Suppressor macrophage treated with lipopolysaccharide for 4 hours (primary cell): Measurements from ENCODE around the gene ALOX5.
"Not testable (repeated sequence)": the region's sequence is repeated elsewhere in the genome, so short reads cannot be mapped to it uniquely, and the experiment has no call there.

Experiments
- DNase-seq: peaks from one replicate; pipeline ENCODE4 v3.0.0-alpha.2; 2020

ALOX5 gene

DNA sequence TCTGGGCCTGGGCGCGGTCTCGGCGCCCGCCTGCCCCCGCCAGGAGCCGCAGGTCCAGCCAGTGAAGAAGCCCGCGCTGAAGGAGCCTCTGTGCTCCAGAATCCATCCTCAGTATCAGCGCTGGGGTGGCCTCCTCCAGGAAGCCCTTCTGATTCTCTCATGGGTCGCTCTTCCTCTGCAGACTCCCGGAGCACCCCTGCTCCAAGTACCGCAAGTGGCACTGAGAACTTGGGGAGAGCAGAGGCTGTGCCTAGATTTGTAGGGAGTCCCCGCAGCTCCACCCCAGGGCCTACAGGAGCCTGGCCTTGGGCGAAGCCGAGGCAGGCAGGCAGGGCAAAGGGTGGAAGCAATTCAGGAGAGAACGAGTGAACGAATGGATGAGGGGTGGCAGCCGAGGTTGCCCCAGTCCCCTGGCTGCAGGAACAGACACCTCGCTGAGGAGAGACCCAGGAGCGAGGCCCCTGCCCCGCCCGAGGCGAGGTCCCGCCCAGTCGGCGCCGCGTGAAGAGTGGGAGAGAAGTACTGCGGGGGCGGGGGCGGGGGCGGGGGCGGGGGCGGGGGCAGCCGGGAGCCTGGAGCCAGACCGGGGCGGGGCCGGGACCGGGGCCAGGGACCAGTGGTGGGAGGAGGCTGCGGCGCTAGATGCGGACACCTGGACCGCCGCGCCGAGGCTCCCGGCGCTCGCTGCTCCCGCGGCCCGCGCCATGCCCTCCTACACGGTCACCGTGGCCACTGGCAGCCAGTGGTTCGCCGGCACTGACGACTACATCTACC, at the start of gene ALOX5:
ALOX5 (plus strand) TSS at position 641 of the 774 bp plus-strand sequence; CDS start at position 705, 64 bp downstream.
- no peak for DNase-seq

DNA sequence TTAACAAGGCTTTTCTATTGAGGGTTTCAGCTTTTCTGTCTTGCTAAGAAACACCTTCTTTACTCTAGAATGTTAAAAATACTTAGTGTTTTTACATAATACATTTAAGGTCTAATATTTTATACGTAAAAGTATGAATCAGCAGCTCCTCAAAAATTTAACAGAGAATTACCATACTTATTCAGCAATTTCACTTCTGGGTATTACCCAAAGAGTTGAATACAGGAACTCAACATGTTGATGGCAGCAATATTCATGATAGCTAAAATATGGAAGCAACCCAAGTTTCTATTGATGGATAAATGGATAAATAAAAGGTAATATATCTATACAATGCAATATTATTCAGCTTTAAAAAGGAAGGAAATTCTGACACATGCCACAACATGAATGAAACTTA, 48.9 kb upstream of the ALOX5 start:
- DNase-seq, result peak; percentile 27

DNA sequence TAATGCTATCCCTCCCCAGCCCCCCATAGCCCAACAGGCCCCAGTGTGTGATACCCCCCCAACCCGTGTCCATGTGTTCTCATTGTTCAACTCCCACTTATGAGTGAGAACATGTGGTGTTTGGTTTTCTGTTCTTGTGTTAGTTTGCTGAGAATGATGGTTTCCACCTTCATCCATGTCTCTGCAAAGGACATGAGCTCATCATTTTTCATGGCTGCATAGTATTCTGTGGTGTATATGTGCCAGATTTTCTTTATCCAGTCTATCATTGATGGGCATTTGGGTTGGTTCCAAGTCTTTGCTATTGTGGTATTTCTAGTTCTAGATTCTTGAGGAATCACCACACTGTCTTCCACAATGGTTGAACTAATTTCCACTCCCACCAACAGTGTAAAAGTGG, 47.2 kb upstream of the ALOX5 start:
- DNase-seq, result not testable (repeated sequence)

DNA sequence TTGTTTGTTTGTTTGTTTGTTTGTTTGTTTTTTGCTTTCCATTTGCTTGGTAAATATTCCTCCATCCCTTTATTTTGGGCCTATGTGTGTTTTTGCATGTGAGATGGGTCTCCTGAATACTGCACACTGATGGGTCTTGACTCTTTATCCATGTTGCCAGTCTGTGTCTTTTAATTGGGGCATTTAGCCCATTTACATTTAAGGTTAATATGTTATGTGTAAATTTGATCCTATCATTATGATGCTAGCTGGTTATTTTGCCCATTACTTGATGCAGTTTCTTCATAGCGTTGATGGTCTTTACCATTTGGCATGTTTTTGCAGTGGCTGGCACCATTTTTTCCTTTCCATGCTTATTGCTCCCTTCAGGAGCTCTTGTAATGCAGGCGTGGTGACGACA, 42.2 kb upstream of the ALOX5 start:
- not testable (repeated sequence) for DNase-seq

DNA sequence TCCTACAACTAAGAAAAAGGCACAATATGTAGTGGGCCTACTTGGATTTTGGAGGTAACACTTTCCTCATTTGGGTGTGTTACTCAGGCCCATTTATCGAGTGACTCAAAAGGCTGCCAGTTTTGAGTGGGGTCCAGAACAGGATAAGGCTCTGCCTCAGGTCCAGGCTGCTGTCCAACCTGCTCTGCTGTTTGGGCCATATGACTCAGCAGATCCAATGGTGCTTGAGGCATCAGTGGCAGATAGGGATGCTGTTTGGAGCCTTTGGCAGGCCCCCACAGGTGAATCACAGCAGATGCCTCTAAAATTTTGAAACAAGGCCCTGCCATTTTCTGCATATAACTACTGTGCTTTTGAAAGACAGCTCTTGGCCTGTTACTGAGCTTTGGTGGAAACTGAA, 34.1 kb upstream of the ALOX5 start:
- DNase-seq, result no peak

DNA sequence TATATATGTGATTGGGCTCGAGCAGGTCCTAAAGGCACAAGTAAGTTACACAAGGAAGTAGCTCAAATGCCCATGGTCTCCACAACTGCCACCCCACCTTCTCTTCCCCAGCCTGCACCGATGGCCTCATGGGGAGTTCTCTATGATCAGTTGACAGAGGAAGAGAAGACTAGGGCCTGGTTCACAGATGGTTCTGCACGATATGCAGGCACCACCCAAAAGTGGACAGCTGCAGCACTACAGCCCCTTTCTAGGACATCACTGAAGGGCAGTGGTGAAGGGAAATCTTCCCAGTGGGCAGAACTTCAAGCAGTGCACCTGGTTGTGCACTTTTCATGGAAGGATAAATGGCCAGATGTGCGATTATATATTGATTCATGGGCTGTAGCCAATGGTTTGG, 33.6 kb upstream of the ALOX5 start:
- DNase-seq, result not testable (repeated sequence)

DNA sequence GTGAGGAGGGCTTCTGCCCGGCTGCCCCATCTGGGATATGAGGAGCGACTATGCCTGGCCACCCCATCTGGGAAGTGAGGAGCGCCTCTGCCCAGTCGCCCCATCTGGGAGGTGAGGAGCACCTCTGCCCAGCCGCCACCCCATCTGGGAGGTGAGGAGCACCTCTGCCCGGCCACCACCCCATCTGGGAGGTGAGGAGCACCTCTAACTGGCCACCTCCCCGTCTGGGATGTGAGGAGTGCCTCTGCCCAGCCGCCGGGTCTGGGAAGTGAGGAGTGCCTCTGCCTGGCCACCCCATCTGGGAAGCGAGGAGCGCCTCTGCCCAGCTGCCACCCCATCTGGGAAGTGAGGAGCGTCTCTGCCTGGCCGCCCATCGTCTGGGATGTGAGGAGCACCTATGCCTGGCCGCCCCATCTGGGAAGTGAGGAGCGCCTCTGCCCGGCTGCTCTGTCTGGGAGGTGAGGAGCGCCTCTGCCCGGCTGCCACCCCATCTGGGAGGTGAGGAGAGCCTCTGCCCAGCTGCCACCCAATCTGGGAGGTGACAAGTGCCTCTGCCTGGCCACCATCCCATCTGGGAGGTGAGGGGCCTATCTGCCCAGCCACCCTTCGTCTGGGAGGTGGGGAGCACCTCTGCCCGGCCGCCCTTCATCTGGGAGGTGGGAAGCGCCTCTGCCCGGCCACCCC, 27.2 kb upstream of the ALOX5 start:
- DNase-seq, result not testable (repeated sequence)

DNA sequence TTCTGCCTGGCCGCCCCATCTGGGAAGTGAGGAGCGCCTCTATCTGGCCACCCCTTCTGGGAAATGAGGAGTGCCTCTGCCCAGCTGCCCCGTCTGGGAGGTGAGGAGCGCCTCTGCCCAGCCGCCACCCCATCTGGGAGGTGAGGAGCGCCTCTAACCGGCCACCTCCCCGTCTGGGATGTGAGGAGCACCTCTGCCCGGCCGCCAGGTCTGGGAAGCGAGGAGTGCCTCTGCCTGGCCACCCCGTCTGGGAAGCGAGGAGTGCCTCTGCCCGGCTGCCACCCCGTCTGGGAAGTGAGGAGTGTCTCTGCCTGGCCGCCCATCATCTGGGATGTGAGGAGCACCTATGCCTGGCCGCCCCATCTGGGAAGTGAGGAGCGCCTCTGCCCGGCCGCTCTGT, 26.6 kb upstream of the ALOX5 start:
- not testable (repeated sequence) for DNase-seq

DNA sequence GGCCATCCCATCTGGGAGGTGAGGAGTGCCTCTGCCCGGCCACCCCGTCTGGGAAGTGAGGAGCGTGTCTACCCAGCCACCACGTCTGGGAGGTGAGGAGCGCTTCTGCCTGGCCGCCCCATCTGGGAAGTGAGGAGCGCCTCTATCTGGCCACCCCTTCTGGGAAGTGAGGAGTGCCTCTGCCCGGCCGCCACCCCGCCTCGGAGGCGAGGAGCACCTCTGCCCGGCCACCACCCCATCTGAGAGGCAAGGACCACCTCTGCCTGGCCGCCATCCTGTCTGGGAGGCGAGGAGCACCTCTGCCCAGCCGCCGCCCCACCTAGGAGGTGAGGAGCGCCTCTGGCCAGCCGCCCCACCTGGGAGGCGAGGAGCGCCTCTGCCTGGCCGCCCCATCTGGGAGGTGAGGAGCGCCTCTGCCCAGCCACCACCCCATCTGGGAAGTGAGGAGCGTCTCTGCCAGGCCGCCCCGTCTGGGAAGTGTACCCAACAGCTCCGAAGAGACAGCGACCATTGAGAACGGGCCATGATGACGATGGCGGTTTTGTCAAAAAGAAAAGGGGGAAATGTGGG, 25.7 kb upstream of the ALOX5 start:
- DNase-seq, result not testable (repeated sequence)

DNA sequence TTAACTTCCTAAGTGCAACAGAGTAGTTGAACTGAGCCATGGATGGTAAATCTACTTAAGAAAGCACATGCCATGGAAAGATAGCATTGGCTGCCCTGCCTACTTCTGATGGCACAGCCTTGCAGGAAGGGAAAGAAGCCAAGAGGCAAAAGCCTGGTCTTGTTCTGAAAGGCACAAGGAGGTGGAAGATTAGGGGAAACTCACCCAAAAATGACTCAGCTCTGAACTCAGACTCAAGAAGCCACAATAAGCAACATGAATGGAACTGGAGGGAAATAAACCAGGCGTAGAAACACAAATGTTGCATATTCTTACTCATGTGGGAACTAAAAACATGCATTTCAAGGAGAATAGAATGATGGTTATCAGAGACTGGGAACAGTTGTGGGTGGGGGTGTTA, 20.8 kb upstream of the ALOX5 start:
- DNase-seq, result peak; percentile 87

DNA sequence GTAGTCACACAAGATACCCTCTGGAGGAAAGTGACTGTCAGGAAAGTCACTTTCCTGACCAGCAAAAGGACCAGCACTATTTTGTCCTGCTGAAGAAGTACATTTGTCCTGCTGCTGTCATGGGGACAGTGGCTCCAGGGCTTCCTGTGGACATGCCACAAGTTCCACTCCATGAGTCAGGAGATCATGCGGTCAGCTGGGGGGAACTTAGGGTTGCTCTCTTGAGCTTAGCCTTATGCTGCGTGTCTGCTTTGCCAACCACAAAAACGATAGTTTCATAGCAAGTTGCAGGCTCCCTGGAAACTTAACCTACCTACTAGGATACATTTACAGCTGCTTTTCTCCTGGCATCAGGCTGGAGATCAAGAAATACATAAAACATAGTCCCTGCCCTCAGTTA, 19.8 kb upstream of the ALOX5 start:
- peak; percentile 92 for DNase-seq

DNA sequence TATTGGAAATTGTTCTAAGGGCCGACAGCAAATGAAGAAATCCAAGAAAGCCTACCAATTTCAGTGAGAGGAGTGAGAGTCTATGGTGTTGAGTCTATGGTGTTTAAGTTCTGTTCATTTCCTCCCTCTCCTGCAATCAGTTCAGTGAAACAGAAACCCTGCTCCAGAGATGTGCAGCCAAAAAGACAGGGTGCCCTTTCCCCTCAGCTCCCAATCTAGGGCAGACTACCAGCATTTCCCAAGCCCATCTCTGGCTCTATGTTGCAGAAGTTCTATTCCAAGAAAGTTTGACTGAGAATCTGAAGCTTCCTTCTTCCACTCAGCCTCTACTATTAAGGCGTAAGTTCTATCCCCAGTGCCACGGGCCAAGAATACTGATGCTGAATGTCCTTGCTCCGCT, 18.5 kb upstream of the ALOX5 start:
- no peak for DNase-seq

DNA sequence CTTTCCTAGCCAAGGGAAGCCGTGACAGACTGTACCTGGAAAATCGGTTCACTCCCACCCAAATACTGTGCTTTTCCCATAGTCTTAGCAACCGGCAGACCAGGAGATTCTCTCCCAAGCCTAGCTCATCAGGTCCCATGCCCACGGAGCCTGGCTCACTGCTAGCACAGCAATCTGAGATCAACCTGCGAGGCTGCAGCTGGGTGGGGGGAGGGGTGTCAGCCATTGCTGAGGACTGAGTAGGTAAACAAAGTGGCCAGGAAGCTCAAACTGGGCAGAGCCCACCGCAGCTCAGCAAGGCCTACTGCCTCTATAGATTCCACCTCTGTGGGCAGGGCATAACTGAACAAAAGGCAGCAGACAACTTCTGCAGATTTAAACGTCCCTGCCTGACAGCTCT, 15.1 kb upstream of the ALOX5 start:
- not testable (repeated sequence) for DNase-seq

DNA sequence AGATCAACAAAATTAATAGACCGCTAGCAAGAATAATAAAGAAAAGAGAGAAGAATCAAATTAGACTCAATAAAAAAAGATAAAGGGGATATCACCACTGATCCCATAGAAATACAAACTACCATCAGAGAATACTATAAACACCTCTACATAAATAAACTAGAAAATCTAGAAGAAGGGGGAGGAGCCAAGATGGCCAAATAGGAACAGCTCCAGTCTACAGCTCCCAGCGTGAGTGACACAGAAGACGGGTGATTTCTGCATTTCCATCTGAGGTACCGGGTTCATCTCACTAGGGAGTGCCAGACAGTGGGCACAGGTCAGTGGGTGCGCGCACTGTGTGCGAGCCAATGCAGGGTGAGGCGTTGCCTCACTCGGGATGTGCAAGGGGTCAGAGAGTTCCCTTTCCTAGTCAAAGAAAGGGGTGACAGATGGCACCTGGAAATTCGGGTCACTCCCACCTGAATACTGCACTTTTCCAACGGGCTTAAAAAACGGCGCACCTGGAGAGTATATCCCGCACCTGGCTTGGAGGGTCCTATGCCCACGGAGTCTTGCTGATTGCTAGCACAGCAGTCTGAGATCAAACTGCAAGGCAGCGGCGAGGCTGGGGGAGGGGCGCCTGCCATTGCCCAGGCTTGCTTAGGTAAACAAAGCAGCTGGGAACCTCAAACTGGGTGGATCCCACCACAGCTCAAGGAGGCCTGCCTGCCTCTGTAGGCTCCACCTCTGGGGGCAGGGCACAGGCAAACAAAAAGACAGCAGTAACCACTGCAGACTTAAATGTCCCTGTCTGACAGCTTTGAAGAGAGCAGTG, 11.8 kb upstream of the ALOX5 start:
- DNase-seq, result not testable (repeated sequence)

DNA sequence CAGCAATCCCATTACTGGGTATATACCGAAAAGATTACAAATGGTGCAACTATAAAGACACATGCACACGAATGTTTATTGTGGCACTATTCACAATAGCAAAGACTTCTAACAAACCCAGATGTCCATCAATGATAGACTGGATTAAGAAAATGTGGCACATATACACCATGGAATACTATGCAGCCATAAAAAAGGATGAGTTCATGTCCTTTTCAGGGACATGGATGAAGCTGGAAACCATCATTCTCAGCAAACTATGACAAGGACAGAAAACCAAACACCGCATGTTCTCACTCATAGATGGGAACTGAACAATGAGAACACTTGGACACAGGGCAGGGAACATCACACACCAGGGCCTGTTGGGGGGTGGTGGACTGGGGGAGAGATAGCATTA, 6.4 kb upstream of the ALOX5 start:
- not testable (repeated sequence) for DNase-seq

DNA sequence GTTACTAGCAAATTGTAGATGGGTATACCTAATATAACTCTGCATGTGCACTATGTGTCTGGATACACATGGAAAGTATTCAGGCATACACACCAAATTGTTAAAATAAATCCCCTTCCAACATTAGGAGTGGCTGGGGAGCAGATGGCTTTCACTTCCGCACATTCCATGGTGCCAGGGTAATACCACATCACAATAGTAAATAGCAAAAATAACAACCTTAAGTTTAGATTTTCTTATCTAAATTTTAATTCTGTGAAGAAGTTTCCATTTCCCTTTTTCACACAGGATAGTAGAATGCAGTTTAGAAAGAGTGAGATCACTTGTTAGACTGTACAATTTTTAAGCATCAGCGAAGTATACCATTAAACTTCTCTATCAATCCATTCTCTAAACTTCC, 5.8 kb upstream of the ALOX5 start:
- no peak for DNase-seq

DNA sequence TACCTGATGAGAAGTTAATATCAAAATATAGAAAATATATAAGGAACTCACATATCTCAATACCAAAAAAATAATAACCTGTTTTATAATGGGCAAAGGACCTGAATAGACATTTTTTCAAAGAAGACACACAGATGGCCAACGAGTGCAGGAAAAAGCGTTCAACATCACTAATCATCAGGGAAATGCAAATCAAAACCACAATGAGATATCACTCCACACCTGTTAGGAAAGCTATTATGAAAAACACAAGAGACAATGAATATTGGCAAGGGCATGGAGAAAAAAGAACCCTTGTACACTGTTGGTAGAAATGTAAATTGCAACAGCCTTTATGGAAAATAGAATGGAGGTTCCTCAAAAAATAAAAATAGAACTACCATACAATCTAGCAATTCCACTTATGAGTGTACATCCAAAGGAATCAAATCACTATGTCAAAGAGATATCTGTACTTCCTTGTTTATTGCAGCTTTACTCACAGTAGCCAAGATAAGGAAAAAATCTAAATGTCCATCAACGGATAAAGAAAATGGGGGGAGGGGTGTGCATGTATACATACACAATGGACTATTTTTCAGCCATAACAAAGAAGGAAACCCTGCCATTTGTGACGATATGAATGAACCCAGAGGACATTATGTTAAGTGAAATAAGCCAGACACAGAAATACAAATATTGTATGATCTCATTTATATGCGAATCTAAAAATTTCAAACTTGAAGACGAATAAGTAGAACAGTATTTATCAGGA, 3.6 kb upstream of the ALOX5 start:
- no peak for DNase-seq

DNA sequence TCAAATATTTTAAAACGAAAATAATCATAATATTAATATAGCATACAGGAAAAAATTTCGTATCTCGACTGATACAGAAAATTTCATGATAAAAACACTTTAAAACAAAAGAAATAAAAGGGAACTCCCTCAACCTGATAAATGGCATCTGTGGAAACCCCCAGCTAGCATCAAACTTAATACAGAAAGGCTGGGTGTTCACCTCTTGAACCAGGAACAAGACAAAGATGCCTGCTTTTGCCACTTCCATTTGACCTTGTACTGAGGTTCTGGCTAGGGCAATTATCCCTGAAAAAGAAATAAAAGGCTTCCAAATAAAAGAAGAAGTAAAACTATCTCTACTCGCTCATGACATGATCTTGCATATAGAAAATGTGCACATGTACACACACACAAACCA, 2.5 kb upstream of the ALOX5 start:
- no peak for DNase-seq

DNA sequence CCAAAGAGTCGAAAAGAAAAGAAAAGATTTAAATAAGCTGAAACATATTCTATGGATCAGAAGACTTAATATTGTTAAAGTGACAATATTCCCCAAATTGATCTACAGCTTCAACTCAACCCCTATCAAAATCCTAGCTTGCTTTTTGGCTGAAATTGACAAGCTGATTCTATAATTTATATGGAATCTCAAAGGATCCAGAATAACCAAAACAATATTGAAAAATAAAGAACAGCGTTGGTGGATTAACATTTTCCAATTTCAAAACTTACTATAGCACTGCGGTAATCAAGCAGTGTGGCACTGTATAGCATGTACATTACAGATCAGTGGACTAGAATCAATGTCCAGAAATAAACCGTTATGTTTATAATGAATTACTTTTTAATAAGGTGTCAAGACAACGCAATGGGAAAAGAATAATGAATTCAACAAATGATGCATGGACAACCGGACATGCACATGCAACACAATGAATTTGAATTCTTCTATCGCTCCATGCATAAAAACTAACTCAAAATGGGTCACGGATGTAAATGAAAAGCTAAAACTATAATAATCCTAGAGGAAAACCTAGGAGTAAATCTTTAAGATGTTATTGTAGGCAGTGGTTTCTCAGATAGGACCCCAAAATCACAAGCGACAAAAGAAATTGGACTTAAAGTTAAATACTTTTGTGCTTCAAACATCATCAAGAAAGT, 1.6 kb upstream of the ALOX5 start:
- no peak for DNase-seq

DNA sequence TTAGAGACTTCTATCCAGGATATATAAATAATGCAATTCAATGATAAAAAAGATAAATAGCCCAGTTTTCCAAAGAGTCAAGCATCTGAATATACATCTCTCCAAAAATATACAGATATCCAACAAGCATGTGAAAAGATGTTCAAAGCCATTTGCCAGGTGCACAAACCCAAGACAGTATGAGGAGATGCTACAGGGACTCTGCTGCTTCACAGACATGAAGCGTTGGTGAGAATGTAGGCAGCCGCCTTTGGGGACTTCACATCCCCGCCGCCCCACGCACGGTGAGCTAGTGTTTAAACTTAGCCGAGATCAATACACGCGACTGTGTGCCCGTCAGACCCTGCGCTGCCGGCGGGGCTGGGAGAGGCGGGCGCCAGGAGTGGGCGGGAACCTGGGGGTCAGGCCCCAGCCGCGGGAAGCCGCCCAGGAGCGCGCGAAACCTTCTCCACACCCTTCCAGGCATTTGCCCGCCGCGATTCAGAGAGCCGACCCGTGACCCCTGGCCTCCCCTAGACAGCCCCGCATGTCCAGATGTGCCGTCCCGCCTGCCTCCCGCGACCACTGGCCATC, 927 bp upstream of the ALOX5 start:
- no peak for DNase-seq

DNA sequence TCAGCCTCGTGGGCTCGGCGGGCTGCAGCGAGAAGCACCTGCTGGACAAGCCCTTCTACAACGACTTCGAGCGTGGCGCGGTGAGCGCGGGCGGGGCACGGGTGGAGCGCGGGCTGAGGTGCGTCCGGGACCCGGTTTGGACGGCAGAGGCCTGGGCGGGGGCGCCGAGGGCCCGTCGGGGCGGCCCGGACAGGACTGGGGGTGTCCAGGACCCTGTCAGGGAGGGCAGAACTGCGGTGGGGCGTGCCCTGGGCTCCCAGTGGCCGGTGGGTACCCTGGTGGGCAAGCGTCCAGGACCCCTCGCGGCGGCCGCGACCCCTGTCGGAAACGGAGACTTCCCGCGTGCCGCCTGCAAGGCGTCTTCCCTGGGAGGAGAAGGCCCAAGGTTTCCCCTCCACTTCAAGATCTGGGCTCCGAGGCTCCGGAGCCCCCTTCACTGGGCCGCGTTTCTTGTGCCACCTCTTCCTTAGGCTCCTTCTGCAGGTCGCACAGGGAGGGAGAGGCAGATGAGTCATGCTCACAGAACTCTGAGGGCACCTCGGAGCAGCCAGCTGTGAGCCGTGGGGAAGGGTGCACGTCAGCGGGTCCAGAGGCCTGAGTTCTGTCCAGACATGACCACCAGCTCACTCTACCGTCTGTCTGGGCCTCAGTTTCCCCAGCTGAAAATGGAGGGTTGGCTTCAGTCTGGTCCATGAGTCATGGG, 485 bp downstream of the ALOX5 start:
- no peak for DNase-seq
